HT-29 (cell line): ENCODE data around the gene BAIAP3. TPM values are rescaled to one million over a fixed set of nuclear protein-coding genes. Genes with fewer than 3 reads are reported as not detected.

Experiments
- DNase-seq: peaks from one replicate; pipeline ENCODE4 v3.0.0-alpha.2; 2015; ENCODE audit warnings: low spot score
- total RNA-seq: library from RNA; depleted of rRNA; stranded (reverse); fragments of >200 nt; shearing (Covaris generic); gene quantifications from 2 replicates; pipeline ENCODE4 v1.2.3, GENCODE V29; 2014; rRNA removed

Gene BAIAP3
- total RNA-seq, 1 experiment from 2014 or later = 8.2 TPM

DNA sequence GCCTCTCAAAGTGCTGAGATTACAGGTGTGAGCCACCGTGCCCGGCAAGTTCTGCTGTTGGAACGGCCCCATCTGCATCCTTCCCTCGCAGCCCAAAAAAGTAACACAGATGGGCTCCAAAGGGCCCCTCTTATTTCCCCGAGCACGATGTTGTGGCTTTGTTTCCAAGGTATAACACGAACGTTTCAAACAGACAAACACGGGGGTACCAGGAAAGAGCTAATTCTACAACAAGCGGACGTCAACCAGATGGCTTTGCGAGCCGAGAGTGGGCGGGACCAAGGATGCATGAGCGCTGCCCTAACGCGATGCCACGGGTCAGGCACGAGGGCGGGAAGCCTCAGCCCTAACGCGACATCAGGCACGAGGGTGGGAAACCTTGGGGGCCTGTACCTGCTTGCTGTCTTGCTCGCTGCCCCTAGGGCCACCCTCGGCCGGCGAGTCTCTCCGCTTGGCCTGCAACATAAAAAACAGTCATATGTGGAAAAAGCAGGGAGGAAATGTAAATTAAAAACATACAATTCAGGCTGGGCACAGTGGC, 56.9 kb downstream of the BAIAP3 start:
- no peak for DNase-seq

DNA sequence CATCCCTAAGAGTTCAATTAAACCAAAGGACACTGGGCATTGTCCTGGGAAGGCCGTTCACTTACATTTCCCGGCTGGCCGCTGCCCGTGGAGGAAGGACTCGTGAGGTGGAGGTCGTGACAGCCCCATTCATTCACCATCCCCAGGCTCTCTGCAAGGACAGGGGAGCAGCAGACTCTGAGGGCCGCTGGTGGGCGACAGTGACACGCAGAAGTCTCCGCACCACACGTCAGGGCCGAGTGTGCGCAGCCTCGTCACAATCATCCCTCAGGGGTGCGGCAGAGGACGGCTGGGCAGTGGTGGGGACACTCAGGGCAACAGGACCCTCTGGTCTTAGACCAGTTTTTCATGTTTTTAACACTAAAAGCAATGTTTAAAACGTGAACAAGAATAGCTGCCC, 59.4 kb downstream of the BAIAP3 start:
- no peak for DNase-seq

DNA sequence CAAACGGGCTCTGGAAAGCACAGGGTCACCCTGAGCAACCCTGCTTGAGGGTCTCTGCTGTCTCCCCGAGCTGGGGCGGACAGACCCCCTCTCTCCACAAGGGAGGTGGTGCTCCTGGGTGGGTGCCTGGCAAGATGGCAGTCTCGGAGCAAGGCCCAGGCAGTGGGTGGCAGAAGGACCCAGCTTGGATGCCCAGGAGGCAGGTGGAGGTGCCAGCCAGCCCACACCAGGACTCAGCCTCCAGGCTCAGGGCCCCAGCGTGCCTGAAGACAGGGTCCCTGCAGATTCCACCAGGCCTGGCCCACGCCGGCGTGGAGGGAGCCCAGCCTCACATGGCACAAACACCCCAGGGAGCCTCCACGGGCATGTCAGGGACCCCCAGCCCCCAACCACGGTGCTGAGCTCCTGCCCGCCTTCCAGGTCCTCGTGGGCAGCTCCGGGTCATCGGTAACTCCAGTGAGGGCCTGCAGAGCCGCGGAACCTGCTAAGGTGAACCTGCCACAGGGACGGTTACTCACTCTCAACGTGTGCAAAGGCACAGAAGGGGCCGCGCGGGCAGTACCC, 60.2 kb downstream of the BAIAP3 start:
- no peak for DNase-seq

DNA sequence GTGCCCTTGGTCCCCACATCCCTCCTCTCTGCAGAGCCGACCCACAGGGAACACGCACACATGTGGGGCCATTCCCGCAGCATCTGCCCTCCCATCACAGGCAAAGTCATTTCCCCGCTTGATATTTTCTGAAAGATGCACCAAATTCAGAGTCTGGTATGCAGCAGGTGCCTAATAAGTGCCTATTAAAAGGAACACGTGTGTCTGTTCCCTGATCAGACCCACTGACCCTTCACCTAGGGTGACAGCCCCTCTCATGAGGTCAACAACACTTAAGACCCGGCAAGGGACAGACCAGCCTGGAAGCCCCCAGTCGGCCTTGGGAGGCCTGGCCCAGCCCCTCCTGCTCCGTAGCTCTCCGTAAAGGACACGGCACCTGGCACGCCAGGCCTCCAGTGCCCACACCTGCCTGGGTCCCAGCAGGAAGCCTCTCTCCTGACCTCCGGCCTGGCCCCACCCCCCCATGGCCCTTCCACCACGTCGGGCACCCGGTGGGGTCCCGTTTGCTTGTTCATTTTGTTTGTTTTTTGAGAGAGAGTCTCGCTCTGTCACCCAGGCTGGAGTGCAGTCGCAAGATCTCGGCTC, 61.0 kb downstream of the BAIAP3 start:
- no peak for DNase-seq

DNA sequence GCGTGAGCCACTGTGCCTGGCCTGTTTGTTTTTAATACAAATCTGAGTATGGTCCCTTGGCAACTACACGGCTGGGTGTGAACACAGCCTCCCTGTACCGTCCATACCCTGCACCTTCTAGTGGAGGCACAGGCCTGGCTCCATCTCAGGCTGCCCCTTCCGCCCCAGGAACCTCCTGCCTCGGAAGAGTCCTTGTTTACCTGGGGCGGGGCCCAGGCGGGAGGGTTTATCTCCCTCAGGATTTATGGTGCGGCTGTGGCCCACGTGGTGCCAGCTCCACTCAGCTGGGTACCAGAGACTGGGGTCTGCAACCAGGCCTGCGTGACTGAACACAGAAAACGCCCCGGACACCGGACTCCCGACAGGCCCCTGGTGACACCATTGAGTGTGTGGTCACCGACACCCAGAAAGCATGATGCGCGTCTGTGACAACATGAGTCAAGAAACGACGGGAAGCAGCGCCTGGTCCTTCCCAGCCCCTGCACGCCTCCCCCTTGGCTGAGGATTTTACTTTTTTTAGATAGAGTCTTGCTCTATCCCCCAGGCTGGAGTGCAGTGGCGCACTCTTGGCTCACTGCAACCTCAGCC, 62.1 kb downstream of the BAIAP3 start:
- DNase-seq = no peak

DNA sequence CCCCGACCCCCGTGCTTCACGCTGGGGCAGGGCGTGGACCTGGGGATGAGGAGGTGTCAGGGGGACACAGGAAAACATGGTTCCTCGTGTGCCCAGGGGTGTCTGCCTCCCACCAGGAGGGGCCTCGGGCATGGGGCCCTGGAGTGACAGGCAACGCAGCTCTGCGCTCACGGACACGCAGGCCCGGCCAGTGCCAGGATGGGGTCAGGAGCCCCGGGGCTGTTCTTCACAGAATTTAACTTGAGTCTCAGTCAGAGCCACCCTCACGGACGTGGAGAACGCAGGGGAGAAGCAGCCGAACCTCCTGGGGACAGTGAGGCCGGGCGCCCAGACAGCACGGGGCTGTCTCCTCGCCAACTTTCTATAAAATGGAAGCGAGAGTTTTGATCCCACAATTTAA, 64.3 kb downstream of the BAIAP3 start:
- no peak for DNase-seq

DNA sequence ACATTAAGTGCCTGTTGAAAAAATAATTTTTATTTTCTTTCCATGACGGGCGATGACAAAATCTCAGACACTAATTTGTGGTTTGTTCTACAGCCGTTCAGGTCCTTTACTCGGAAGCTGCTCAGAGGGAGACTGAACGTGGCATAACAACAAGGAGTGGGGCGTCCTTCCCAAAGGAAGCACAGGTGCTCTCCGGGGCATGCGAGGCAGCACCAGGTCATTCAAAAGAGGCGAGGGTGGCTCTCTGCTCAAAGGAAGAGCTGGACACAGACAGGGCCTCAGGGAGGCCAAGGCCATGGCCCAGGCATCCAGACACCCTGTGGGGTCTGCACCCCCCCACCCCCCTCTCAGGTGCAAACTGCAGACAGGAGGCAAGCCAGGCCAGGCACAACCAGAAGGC, 64.9 kb downstream of the BAIAP3 start:
- DNase-seq = no peak

Other genes starting within 250 kb of the BAIAP3 start
- 0.10 TPM in 1 of 2 replicates, not detected in the other for gene C1QTNF8, start 237.4 kb upstream of the BAIAP3 start, total RNA-seq
- gene CACNA1H, start 180.5 kb upstream of the BAIAP3 start, total RNA-seq = 0.56 and 0.65 TPM in 2 replicates
- 0.31 TPM in 1 of 2 replicates, not detected in the other for gene TPSG1, start 108.4 kb upstream of the BAIAP3 start, total RNA-seq
- gene TPSB2, start 103.5 kb upstream of the BAIAP3 start, total RNA-seq = not detected in 2 replicates
- not detected in 2 replicates for gene TPSAB1, start 92.9 kb upstream of the BAIAP3 start, total RNA-seq
- not detected in 2 replicates for gene TPSD1, start 77.6 kb upstream of the BAIAP3 start, total RNA-seq
- 90.1 and 116 TPM in 2 replicates for gene UBE2I, start 24.0 kb upstream of the BAIAP3 start, total RNA-seq
- 155 and 181 TPM in 2 replicates for gene TSR3, start 18.2 kb downstream of the BAIAP3 start, total RNA-seq
- gene GNPTG, start 18.3 kb downstream of the BAIAP3 start, total RNA-seq = 46.6 and 50.9 TPM in 2 replicates
- gene UNKL, start 81.1 kb downstream of the BAIAP3 start, total RNA-seq = 29.1 and 32.0 TPM in 2 replicates
- gene UQCC4, start 87.1 kb downstream of the BAIAP3 start, total RNA-seq = 50.9 and 58.1 TPM in 2 replicates
- gene PERCC1, start 97.4 kb downstream of the BAIAP3 start, total RNA-seq = 0.10 TPM in 1 of 2 replicates, not detected in the other
- gene CCDC154, start 110.9 kb downstream of the BAIAP3 start, total RNA-seq = not detected in 2 replicates
- gene CLCN7, start 141.4 kb downstream of the BAIAP3 start, total RNA-seq = 121 and 151 TPM in 2 replicates
- gene PTX4, start 155.3 kb downstream of the BAIAP3 start, total RNA-seq = 0.15 TPM in 1 of 2 replicates, not detected in the other
- gene TELO2, start 159.7 kb downstream of the BAIAP3 start, total RNA-seq = 72.4 and 77.3 TPM in 2 replicates
- 0.61 and 0.78 TPM in 2 replicates for gene TMEM204, start 200.0 kb downstream of the BAIAP3 start, total RNA-seq